Stimulated activated naive CD8-positive, alpha-beta T cell treated with anti-CD3 and anti-CD28 coated beads, Interleukin-15, amount 100 ng/mL, for 72 hours (primary cell): ENCODE data around the gene EDRF1.

Experiments used
- ATAC-seq: fragments of 150-1000 bp; cut with Tn5 transposase; 2 replicates; pipeline ENCODE4 v1.10.0; 2021; ENCODE audit warnings: mild to moderate bottlenecking, moderate library complexity
- DNase-seq, 2 donors: peaks; one replicate each; pipeline ENCODE4 v3.0.0; 2021 to 2022
- H3K27ac Mint-ChIP-seq, 2 donors: one replicate each; pipeline ENCODE4 v1.8.0; 2022; ENCODE audit warnings: mild to moderate bottlenecking in 2 of 2, mixed read lengths in 2 of 2, moderate library complexity in 2 of 2
- H3K27me3 Mint-ChIP-seq: one replicate; pipeline ENCODE4 v1.8.0; 2022; ENCODE audit warnings: mixed read lengths
- H3K4me1 Mint-ChIP-seq: one replicate; pipeline ENCODE4 v1.8.0; 2022; ENCODE audit warnings: mild to moderate bottlenecking, mixed read lengths
- H3K4me3 Mint-ChIP-seq, 2 donors: one replicate each; pipeline ENCODE4 v1.8.0; 2022; ENCODE audit warnings: mild to moderate bottlenecking in 2 of 2, mixed read lengths in 2 of 2, moderate library complexity in 1 of 2
- H3K9me3 Mint-ChIP-seq, 2 donors: one replicate each; pipeline ENCODE4 v1.8.0; 2022; ENCODE audit warnings: mixed read lengths in 2 of 2

The EDRF1 gene

DNA sequence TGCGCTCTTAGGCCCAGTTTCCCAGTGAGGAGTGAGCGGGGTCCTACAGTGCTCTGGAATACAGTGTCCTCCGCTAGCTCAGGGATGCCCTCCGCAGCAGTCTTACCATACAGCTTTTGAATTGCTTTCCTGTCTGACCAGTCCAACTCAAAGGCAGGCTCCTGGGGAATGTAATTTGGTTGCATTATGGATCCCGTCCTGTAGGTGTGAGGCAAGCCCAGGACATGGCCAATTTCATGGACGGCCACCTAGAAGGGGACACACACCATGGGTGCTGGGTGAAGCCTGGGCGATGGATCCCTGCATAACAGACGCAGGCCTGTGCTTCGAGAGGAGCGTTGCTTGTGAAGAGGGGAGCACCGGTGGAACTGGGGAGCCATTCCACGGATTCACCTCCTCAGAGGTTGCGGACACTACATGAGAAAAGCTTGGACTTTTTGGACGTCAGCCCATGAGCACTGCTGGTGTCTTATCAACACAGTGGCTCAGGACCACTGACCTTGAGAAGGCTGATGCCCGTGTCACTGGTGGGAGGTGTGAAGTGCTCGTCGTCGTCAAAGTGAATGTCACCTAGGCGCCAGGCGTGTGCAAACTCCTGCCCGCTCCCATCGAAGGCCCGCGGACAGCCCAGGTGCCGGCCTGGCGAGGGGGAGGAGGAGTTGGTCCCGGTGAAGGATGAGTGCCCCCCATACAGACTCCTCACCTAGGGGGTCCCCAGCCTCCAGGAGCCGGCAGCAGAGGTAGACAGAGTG is 52.8 kb downstream of the EDRF1 start:
- no peak for DNase-seq
- Mint-ChIP-seq H3K27ac (peak overlapping the region in 1 of 2 donors; percentile 69), H3K4me3 (no peak overlapping the region), H3K4me1 (no peaks in the 10 kb centered on the region), H3K9me3 (no peaks in the 10 kb centered on the region), H3K27me3 (peaks cover under 1% of the 10 kb centered on the region)
- no peak for ATAC-seq

DNA sequence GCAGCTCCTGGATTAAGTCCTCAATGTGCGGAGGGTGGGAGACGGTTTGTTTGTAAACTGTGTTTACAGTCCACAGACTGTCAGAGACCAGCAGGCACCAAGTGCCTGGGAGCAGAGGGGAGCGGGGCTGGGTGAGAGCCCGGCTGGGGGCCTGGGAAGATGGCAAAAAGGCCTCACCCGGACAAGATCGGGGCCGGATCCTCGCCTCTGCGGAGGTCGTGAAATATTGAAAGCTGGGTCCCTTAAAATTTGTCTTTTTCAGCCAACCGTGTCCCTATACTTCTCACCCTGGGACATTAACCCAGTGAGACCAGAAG is 53.3 kb downstream of the EDRF1 start:
- no peak for DNase-seq
- no peak for ATAC-seq
- H3K27me3 Mint-ChIP-seq: peaks cover 6% of the 10 kb centered on the region
- no peak overlapping the region for H3K27ac Mint-ChIP-seq
- no peaks in the 10 kb centered on the region for H3K9me3 Mint-ChIP-seq
- no peak overlapping the region for H3K4me3 Mint-ChIP-seq
- no peaks in the 10 kb centered on the region for H3K4me1 Mint-ChIP-seq

DNA sequence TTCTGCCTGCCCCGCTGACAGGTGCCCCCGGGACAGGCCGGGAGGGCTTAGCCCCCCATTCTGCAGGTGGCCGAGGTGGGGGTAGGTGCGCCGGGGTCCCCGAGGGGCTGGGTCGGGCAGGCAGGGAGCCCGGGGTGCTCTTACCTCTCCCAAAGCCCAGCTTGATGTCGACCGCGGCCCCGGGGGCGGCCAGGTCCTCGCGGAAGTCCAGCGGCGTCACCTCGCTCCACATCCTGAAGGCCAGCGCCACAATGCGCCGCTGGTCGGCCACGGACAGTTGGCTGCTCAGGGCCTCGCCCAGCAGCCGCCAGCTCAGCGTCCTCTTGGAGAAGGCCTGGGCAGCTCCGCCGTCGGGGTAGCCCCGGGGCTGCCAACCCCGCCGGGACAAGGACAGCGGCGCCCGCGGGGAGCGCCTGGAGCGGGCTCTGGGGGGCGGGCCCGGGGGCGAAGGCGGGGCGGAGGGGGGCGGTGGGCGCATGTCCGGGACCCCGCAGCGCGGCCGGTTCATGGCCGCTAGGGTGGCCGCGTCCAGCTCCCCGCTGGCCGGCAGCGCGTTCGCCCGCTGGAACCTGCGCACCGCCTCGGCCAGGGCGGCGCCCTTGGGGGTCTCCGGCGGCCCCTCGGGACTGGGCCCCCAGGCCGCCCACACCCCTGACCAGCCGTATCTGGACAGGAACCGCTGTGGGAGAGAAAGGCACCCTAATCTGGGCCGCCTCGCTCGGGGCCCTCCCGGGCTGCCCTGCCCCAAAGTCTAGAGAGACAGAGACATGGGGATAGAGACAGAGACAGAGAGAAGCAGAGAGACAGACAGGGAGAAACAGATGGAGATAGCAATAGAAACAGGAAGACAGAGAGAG is 54.4 kb downstream of the EDRF1 start:
- Mint-ChIP-seq H3K9me3 (no peaks in the 10 kb centered on the region), H3K27ac (no peak overlapping the region), H3K27me3 (peaks cover 11% of the 10 kb centered on the region), H3K4me1 (no peaks in the 10 kb centered on the region), H3K4me3 (no peak overlapping the region)
- DNase-seq (no peak), ATAC-seq (peak; percentile 39)

- no peak overlapping the region for H3K27ac Mint-ChIP-seq
- peaks cover 11% of the 10 kb centered on the region for H3K27me3 Mint-ChIP-seq
- no peaks in the 10 kb centered on the region for H3K4me1 Mint-ChIP-seq
- no peaks in the 10 kb centered on the region for H3K9me3 Mint-ChIP-seq
- ATAC-seq (peak; percentile 46), DNase-seq (no peak)
- no peak overlapping the region for H3K4me3 Mint-ChIP-seq
Observed at GRCh38 chr10:125774581-125775191, 55.2 kb downstream of the EDRF1 start.

- H3K4me3 Mint-ChIP-seq: no peak within 1 kb of the TSS
- H3K4me1 Mint-ChIP-seq: no peaks in the 10 kb centered on the region
- H3K9me3 Mint-ChIP-seq: no peaks in the 10 kb centered on the region
- H3K27ac Mint-ChIP-seq: peak within 1 kb of the TSS in 1 of 2 donors; percentile 84
- DNase-seq (no peak), ATAC-seq (no peak)
- peaks cover 11% of the 10 kb centered on the region for H3K27me3 Mint-ChIP-seq
Observed at GRCh38 chr10:125775491-125776106, 56.1 kb downstream of the EDRF1 start, which contains the start of gene MMP21. TSS of gene MMP21 (minus strand) at chr10:125775821. CDS start at chr10:125775821, 0 bp downstream.

- DNase-seq: no peak
- Mint-ChIP-seq H3K4me1 (no peaks in the 10 kb centered on the region), H3K4me3 (no peak overlapping the region), H3K27me3 (peaks cover 11% of the 10 kb centered on the region), H3K27ac (peak overlapping the region in 1 of 2 donors; percentile 74), H3K9me3 (no peaks in the 10 kb centered on the region)
- no peak for ATAC-seq
Observed at GRCh38 chr10:125777806-125778205, 58.3 kb downstream of the EDRF1 start.

DNA sequence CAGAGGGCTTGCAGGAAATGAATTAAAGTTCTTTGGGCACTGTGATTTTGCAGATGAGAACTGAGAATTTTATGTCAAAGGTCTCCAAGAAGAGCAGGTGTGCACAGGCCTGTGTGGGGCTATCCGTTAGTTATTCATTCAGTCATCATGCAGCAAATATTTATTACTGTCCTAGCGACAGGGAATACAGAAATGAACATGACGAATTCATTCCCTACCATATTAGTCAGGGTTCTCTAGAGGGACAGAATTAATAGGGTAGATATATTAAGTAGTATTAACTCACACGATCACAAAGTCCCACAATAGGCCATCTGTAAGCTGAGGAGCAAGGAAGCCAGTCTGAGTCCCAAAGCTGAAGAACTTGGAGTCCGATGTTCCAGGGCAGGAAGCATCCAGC is 59.0 kb downstream of the EDRF1 start:
- Mint-ChIP-seq H3K9me3 (no peaks in the 10 kb centered on the region), H3K4me1 (no peaks in the 10 kb centered on the region), H3K27ac (no peak overlapping the region), H3K27me3 (peaks cover 11% of the 10 kb centered on the region), H3K4me3 (no peak overlapping the region)
- no peak for DNase-seq
- no peak for ATAC-seq

DNA sequence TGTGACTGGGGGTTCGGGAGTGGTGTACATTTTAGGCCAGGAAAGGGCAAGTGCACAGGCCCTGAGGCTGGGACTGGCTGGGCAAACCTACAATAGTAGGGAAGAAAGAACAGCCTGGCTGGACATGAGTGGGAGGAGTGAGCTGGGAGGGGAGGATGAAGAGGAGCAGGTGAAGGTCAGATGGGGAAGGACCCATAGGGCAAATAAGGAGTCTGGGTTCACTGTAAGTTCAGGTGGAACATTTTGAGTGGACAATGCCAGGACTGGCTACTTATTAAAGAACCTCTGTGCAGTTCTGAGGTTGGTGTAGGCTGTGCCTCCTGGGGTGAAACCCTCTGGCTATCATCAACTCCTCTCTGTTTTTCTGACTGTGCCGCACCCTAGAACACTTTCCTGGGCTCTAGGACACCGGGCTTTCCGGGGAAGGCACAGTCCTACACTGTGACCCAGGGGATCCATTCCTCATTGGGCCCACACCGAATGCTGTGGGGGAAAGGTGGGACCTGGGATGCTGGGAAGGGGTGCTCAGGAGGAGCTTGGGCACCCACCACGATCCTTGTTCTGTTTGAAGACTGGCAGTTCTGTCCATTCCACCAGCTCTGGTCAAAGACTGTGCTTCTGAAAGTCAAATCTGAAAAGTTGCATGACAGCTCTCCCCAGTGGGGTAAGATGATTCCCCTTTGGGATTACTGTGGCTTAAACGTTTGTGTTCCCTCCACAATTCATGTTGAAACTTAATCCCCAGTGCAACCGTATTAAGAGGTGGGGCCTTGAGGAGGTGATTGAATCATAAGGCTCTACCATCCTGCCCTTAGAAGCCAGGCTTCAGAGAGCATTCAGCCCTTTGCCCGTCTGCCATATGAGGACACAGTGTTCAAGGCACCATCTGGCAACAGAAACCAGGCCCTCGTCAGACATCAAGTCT is 60.2 kb downstream of the EDRF1 start:
- no peak overlapping the region for H3K4me3 Mint-ChIP-seq
- DNase-seq: no peak

GRCh38 chr10:125781374-125781773 is 61.9 kb downstream of the EDRF1 start:
- no peak overlapping the region for H3K27ac Mint-ChIP-seq
- H3K9me3 Mint-ChIP-seq: no peaks in the 10 kb centered on the region
- H3K27me3 Mint-ChIP-seq: peaks cover 11% of the 10 kb centered on the region
- H3K4me3 Mint-ChIP-seq: no peak overlapping the region
- no peak for ATAC-seq
- DNase-seq: no peak
- peaks cover under 1% of the 10 kb centered on the region for H3K4me1 Mint-ChIP-seq

More for the DNA sequence above, 60.2 kb downstream of the EDRF1 start:
- Mint-ChIP-seq H3K9me3 (no peaks in the 10 kb centered on the region), H3K4me1 (no peaks in the 10 kb centered on the region), H3K27ac (no peak overlapping the region), H3K27me3 (peaks cover 11% of the 10 kb centered on the region)
- no peak for ATAC-seq

DNA sequence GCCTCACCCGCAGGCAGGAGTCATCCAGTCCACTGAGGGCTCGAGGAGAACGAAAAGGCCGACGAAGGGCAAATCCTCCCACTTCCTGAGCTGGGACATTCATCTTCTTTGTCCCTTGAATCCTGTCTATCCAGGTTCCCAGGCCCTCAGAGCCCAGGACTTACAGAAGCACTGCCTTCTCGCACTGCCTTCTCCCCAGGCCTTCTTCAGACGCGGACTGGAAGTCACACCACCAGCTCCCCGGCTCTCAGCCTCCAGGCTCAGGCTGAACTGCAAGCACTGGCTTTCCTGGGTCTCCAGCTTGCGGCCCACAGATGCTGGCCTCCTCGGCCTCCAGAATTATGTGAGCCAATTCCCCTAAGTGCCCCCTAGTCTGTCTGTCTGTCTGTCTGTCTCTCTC is 62.5 kb downstream of the EDRF1 start:
- DNase-seq: no peak
- ATAC-seq: no peak
- H3K27me3 Mint-ChIP-seq: peaks cover 11% of the 10 kb centered on the region
- H3K4me3 Mint-ChIP-seq: no peak overlapping the region
- no peaks in the 10 kb centered on the region for H3K9me3 Mint-ChIP-seq
- peaks cover 7% of the 10 kb centered on the region for H3K4me1 Mint-ChIP-seq
- no peak overlapping the region for H3K27ac Mint-ChIP-seq

DNA sequence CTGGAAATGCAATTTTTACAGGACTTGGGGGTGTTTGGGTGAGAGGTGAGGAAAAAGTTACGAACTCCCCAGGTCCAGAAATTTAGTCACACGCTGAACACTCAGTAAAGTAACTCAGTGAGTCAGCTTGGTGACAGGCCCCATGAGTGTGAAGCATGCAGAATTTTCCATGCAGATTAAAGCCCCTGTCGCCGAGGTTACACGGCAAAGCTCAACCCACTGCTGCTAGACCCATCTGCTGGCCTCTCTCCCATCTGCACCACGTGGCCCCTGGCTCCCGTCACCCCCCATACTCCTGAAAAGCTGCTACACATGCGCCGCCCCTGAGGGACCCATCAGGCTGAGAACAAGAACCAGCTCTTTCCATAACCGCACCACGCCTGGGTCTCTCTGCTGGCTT is 63.1 kb downstream of the EDRF1 start:
- peaks cover 13% of the 10 kb centered on the region for H3K4me1 Mint-ChIP-seq
- ATAC-seq (no peak), DNase-seq (no peak)
- no peak overlapping the region for H3K4me3 Mint-ChIP-seq
- H3K27me3 Mint-ChIP-seq: peaks cover 7% of the 10 kb centered on the region
- H3K9me3 Mint-ChIP-seq: no peaks in the 10 kb centered on the region
- H3K27ac Mint-ChIP-seq: no peak overlapping the region

DNA sequence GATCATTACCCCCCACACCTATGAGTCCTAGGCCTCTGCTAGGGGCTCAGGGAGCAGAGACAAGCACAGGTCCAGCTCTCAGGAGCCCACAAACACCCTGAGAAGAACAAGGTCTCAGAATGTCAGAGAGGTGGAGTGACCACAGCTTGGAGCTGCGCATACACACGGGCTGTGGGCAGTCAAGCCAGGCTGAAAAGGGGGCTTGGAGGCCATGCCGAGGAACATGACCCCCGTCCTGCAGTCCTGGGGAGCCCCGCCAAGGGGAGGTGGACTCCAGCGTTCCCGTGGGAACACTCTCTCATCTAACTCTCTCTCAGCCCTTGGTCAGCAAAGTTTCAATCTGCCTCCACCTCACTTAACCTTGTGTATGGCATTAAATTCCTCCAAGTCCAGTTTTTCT is 63.9 kb downstream of the EDRF1 start:
- H3K27ac Mint-ChIP-seq: peak overlapping the region in 1 of 2 donors; percentile 44
- DNase-seq (no peak), ATAC-seq (no peak)
- no peak overlapping the region for H3K4me3 Mint-ChIP-seq
- H3K4me1 Mint-ChIP-seq: peaks cover 21% of the 10 kb centered on the region
- no peaks in the 10 kb centered on the region for H3K27me3 Mint-ChIP-seq
- H3K9me3 Mint-ChIP-seq: no peaks in the 10 kb centered on the region

DNA sequence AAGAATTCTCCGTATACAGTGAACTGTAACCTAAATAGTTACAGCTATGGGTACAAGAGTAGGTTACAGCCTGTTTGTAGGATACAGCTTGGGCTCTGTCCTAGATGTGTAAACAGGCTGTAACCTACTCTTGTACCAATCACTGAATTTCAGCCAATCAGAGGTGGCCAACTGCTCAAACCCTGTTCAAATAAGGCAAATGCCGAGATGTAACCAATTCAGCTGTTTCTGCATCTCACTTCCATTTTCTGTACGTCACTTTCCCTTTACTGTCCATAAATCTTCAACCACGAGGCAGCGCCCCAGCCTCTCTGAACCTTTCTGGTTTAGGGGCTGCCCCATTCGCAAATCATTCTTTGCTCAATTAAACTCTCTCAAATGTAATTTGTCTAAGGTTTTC is 64.4 kb downstream of the EDRF1 start:
- H3K27ac Mint-ChIP-seq: no peak overlapping the region

DNA sequence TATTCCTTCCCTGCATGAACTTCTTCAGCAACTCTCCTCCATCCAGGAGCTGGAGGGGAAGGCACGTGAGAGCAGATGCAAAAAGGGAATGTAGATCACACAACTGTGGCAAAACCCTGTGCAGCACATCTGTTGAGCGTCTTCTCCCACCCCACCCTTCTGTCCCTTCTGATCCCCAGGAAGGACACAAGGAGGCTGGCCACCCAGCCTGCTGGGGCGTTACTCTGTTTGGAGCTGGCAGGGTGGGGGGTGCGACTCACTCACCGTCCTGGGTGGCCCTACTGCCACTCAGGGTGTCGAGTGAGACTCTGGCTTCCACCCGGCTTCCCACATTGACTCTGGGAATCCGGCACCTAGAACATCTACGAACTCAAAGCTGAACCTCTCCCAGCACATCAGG is 66.3 kb downstream of the EDRF1 start:
- H3K4me3 Mint-ChIP-seq: no peak overlapping the region
- peaks cover 30% of the 10 kb centered on the region for H3K4me1 Mint-ChIP-seq
- H3K27me3 Mint-ChIP-seq: no peaks in the 10 kb centered on the region

More for the DNA sequence above, 64.4 kb downstream of the EDRF1 start:
- no peak for ATAC-seq
- no peak for DNase-seq
- H3K4me1 Mint-ChIP-seq: peaks cover 26% of the 10 kb centered on the region
- no peaks in the 10 kb centered on the region for H3K27me3 Mint-ChIP-seq
- no peaks in the 10 kb centered on the region for H3K9me3 Mint-ChIP-seq
- no peak overlapping the region for H3K4me3 Mint-ChIP-seq

More for the DNA sequence above, 66.3 kb downstream of the EDRF1 start:
- H3K27ac Mint-ChIP-seq: peak overlapping the region in 1 of 2 donors; percentile 48
- ATAC-seq (no peak), DNase-seq (no peak)
- H3K9me3 Mint-ChIP-seq: no peaks in the 10 kb centered on the region
